NCI-H345 treated with DMSO at 0.1 percent for 48 hours (cell line): Measurements from ENCODE around the gene CUEDC1.
"Not testable (repeated sequence)": the region's sequence is repeated elsewhere in the genome, so short reads cannot be mapped to it uniquely, and the experiment has no call there.

Source experiments
- DNase-seq: peaks from one replicate; lab custom pipeline; 2025; ENCODE audit not compliant: unreplicated experiment; lab: John Stamatoyannopoulos, UW

CUEDC1 gene

GRCh38 chr17:57846056-57846945 lies 108.9 kb downstream of the CUEDC1 start:
- not testable (repeated sequence) for DNase-seq

- no peak for DNase-seq
Observed at GRCh38 chr17:57842280-57842679, 112.9 kb downstream of the CUEDC1 start.

DNA sequence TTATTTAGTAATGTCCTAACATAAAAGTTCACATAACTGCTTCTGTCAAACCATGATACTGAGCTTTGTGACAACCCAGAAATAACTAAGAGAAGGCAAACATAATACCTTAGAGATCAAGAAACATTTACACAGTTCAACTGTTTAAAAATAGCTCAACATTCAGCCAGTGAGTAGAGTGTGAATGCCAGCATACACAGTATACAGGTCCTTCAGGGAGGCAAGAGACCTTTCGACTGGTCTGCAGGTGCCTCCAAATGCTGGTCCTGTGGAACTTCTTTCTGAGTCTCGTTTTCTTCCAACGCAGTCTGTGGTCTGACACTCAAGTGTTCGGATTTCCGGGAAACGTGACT lies 115.7 kb downstream of the CUEDC1 start:
- no peak for DNase-seq

DNA sequence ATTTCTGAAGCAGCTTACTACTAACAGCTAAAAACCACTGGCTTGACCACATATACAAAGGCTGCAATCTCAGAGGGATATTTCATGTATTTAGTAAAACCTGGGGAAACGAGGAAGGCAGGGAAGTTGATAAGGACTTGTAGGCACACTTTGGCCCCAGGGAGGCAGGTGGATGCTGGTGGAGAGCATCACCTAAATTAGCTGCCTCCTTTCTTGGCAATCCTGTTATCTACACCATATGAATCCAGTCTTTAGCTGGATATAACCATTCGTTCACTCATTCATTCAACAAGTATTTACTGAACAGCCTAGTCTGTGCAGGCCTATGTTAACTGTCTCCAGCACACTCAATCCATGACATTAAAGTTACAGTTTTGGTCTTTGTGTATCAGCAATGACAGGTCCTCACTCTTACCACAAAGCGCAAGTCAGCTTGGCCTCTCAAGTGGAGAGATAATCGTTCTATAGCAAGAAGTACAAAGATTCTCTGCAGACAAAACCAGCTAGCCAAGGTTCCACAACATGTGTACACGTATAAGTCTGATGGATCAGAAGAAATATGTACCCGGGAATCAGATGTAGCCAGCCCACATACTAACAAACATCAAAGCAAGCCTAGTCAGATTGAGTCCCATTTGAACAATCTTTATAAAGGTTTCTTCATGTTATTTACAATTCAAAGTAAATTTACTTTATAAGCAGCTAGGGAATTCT lies 116.2 kb downstream of the CUEDC1 start:
- no peak for DNase-seq

GRCh38 chr17:57838453-57838852 lies 116.8 kb downstream of the CUEDC1 start:
- DNase-seq = no peak

GRCh38 chr17:57835333-57835900 lies 119.8 kb downstream of the CUEDC1 start:
- no peak for DNase-seq

DNA sequence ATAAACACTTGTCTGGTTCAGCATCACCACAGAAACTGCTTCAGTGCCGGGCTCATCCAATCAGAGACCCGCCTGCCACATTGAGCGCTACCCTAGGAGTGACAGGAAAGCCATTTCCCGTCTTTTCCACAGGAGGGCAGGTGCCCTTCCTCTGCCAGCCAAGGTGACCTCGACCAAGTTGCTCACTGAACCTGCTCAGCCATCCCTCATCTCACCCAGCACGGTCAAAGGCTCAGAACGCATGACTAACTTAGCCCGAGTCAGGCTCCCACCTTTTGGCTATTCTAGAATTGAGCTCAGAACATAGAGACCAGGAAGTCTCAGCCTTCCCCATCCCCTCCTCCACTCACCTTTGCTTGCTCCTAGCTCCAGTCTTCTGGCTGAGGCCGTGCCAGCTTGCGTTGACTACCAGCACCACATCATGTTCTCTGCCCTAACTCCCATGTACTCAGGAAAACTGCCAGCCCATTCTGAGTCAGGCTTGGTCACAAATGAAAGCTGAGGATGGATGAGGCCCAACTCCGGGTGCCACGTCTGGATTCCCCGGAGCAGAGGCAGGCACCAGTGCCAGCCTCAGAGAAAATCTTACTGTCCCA lies 121.0 kb downstream of the CUEDC1 start:
- no peak for DNase-seq

- peak; percentile 64 for DNase-seq
Observed at GRCh38 chr17:57833179-57833939, 121.9 kb downstream of the CUEDC1 start.

DNA sequence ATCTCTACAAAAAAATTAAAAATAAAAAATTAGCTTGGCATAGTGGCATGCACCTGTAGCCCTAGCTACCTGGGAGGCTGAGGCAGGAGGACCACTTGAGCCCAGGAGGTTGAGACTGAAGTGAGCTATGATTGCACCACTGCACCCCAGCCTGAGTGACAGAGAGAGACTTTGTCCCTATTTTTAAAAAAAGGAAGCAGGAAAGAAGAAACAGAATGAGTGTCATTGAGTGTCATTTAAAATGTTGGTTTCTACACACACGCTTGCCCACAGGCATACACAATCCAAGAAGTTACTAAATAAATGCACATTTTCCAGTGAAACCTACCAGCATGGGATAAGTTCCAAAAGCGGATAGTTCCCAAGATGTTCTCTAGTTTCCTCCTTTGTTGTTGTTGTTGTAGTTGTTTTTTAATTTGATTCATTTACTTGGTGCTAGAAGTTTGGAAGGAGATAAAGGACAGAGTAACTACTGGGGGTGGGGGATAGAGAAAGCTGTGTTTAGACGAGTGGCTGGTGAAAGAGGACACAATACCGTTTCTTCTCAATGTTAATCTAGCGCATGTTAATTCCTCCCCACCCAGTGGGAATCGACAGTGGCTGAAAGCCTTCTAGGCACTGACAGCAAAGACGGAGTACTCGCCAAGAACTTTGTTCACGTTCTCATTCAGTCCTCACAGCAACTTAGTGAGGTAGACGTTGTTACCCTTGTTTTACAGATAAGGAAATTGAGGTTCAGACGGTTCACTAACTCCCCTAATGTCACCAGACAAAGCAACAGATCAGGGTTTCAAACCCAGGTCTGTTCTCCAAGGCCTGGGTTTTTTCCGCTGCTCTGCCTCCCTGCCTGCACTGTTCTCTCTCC lies 122.7 kb downstream of the CUEDC1 start:
- no peak for DNase-seq

- no peak for DNase-seq
Observed at GRCh38 chr17:57830880-57831279, 124.3 kb downstream of the CUEDC1 start.

DNA sequence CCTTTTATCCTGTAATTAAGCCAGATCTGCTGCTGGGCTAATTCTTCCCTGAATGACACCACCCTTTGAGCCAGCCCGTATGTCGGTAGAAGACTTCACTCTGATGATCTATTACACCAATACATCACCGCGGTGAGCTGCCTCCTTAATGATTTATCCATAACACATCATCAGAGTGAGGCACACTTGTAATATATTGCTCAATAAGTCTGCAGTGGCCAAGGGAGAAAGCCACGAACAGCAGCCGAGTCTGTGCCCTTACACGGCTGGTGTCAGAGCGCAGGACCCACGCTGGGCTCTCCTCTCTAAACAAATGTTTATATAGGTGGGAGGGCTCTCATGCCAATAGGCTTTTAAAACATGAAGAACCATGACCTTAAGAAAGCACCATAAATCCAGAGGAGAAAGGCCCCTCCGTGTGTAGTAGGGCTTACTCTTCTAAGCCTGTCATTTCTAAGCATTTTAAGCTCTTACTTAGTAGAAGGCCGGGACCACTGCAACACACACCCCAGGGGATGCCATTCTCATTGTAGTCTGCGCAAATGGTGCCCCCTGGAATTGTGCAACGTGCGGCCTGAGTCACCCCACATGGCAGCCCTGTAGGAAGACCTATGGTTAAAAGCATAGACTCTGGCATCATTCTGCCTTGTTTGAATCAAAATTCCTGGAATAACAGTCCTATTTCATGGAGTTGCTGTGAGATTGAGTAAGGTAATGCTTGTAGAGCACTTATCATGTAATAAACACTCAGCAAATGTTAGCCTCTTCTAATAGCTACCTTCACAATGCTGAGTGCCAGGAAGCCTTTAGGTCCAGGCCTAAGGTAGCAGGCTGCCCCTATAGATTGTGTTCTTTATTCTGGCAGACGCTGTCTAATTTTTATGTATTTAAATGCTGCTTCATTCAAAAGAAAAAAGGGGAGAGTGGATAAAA lies 131.5 kb downstream of the CUEDC1 start:
- DNase-seq = peak; percentile 21

- no peak for DNase-seq
Observed at GRCh38 chr17:57819867-57820266, 135.3 kb downstream of the CUEDC1 start.

DNA sequence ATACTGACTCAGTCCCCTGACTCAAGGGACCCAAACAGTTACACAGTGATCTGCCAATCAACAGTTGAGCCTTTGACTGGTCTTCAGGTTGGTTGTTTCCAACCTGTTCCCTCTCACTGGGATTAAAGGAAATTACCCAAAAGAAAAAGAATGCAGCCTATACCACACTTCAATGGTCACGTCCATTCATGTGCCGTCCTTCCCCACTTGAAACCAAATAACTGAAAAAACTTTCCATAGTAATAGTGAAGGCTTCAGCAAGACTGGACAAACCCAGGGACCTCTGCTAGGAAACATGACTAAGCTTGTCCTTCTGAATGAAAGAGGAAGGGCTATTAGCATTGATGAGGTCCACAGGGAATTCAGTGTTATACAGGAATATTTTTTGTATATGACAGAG lies 135.9 kb downstream of the CUEDC1 start:
- no peak for DNase-seq

DNA sequence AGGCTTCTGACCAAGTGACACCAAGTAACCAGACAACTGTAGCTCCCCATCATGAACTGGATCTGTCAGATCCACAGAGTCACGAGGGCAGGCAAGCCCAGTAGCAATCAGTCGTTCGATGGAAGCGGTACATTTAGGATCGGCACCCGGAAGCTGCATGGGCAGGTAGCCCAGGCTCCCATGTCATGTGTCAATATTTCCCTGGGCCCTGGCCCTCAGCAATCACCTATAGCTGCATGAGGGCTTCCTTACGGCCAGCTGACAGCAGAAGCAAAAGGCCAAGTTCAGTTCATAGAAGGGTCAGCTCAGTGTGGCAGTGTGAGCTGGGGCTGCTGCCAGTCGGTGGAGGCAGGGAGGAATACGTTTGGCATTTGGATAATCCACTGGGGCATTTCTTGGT lies 137.1 kb downstream of the CUEDC1 start:
- DNase-seq = no peak

DNA sequence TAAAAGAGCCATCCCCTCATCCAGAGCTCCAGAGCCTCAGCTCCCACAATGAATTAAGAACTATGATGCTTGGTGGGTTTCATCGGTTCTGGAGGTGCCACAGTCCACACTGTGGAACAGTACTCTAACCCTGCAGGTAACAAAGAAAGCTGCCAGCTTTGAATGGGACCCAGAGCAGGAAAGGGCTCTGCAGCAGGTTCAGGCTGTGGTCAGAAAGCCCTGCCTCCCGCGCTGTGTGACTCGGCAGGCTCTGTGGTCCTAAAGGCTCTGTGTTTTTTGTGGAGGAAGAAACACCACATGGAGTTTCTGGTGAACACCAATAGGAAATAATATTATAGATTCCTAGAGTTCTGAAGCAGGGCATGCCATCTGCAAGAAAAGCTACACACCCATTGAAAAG lies 137.9 kb downstream of the CUEDC1 start:
- no peak for DNase-seq

DNA sequence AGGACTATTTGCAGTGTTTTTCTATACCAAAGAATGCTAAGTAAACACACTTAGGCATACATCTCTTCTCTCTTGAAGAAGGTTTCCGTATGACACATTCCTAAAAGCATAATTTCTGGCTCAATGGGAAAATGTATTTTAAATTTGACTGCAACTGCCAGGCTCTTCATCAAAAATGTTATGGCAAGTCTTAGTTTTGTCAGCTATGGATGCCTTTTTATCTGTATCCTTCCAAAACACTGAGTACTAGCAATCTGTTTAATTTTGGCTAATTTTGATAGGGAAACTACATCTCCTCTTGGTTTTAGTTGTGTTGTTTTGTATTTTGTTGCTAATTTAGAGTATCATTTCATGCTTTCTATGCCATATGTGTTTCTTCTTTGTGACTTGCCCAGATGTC lies 140.8 kb downstream of the CUEDC1 start:
- no peak for DNase-seq

DNA sequence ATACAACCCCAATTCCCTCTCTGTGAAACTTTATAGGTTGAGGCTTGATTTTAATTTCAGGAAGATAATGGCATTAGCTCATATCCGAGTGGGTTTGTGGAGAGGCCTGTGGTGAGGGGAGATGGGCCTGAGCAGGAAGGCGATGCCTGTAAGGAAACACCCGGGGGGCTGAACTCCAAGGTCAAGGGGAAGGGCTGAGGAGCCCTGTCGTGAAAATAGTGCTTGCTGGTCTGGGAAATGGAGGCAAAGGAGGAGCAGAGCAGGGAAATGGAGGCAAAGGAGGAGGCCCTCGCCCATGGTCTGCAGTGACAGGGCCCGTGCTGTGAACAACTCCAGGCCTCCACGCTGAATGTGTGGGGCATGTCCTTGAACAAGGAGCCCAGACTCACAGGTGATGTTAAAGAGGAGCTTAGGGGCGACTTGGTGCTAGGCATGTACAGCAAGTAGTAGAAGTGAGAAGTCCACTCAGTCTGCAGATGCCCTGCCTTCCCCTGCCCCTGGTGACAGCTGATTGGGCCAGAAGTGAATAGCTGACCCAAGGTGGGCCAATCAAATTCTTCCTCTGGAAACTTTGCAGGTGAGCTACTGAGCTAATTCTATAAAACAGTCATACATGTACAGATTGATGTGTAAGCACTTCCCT lies 143.5 kb downstream of the CUEDC1 start:
- DNase-seq = no peak
